Measurements from ENCODE around the gene RNASEH2B. TPM values are rescaled to one million over a fixed set of nuclear protein-coding genes. Genes with fewer than 3 reads are reported as not detected.

Gene RNASEH2B
- total RNA-seq, 1 experiment from 2014 or later: 80.7 TPM

GRCh38 chr13:50928659-50929462 lies 19.3 kb downstream of the RNASEH2B start:
- POLR2A ChIA-PET (ENCODE audit: low non-redundant PET): no interaction called here
- intact Hi-C loops (cut with micrococcal nuclease; ENCODE audit: unreplicated experiment): no loop called here
- Histone ChIP-seq H3K4me1 (ENCODE audit: insufficient read depth, low read length, poor library complexity, severe bottlenecking) (peaks cover 4% of the 10 kb centered on the region), H3K4me3 (ENCODE audit: low read depth, low read length, poor library complexity, severe bottlenecking) (no peak overlapping the region), H3K27me3 (replicated peaks; ENCODE audit: insufficient read depth, low read depth, low read length, poor library complexity) (no peaks in the 10 kb centered on the region), H3K36me3 (ENCODE audit: insufficient read depth, low read length, poor library complexity, severe bottlenecking) (no peaks in the 10 kb centered on the region), H3K9me3 (ENCODE audit: low read depth, low read length, poor library complexity, severe bottlenecking) (peaks cover 9% of the 10 kb centered on the region), H3K27ac (ENCODE audit: low read depth, low read length, poor library complexity, severe bottlenecking) (no peak overlapping the region)
- BruUV-seq (replicated peaks): no TSS peak
- TF ChIP-seq, protein P1, sequence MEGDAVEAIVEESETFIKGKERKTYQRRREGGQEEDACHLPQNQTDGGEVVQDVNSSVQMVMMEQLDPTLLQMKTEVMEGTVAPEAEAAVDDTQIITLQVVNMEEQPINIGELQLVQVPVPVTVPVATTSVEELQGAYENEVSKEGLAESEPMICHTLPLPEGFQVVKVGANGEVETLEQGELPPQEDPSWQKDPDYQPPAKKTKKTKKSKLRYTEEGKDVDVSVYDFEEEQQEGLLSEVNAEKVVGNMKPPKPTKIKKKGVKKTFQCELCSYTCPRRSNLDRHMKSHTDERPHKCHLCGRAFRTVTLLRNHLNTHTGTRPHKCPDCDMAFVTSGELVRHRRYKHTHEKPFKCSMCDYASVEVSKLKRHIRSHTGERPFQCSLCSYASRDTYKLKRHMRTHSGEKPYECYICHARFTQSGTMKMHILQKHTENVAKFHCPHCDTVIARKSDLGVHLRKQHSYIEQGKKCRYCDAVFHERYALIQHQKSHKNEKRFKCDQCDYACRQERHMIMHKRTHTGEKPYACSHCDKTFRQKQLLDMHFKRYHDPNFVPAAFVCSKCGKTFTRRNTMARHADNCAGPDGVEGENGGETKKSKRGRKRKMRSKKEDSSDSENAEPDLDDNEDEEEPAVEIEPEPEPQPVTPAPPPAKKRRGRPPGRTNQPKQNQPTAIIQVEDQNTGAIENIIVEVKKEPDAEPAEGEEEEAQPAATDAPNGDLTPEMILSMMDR (conservative IDR thresholded peaks at IDR 0.05; ENCODE audit: low read depth, low read length): no peak
- TF ChIP-seq EZH2 (IDR thresholded peaks at IDR 0.05; ENCODE audit: borderline replicate concordance, low read depth, low read length, poor library complexity, severe bottlenecking): no peak
- CTCF ChIA-PET: no interaction called here
- DNase-seq (ENCODE audit: low spot score): no peak

DNA sequence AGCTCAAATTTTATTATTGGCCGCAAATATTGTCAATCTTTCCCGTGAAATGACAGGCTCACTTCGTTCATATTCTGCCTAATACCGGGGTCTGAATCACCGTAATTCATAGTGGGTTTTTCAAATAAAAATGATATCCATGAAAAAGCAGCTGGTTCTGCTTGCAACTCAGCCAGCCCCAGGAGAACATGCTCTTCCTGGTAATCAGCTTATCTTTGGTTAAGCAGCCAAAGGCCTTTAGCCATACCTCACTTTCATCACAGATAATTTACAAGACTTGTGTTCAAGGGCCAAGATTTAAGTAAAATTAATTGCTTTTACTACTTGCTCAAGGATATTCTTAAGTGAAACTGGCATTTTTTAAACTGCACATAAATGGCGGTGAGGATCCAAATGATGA lies 22.5 kb downstream of the RNASEH2B start:
- POLR2A ChIA-PET (ENCODE audit: low non-redundant PET): no interaction called here
- Histone ChIP-seq H3K27ac (ENCODE audit: low read depth, low read length, poor library complexity, severe bottlenecking) (no peak overlapping the region), H3K4me3 (ENCODE audit: low read depth, low read length, poor library complexity, severe bottlenecking) (no peak overlapping the region), H3K9me3 (ENCODE audit: low read depth, low read length, poor library complexity, severe bottlenecking) (no peaks in the 10 kb centered on the region), H3K4me1 (ENCODE audit: insufficient read depth, low read length, poor library complexity, severe bottlenecking) (peaks cover 4% of the 10 kb centered on the region), H3K27me3 (replicated peaks; ENCODE audit: insufficient read depth, low read depth, low read length, poor library complexity) (no peaks in the 10 kb centered on the region), H3K36me3 (ENCODE audit: insufficient read depth, low read length, poor library complexity, severe bottlenecking) (no peaks in the 10 kb centered on the region)
- no peak for DNase-seq (ENCODE audit: low spot score)
- TF ChIP-seq EZH2 (IDR thresholded peaks at IDR 0.05; ENCODE audit: borderline replicate concordance, low read depth, low read length, poor library complexity, severe bottlenecking): no peak
- TF ChIP-seq, protein P1 (conservative IDR thresholded peaks at IDR 0.05; ENCODE audit: low read depth, low read length): no peak
- CTCF ChIA-PET: no interaction called here
- intact Hi-C loops (cut with micrococcal nuclease; ENCODE audit: unreplicated experiment): no loop called here
- no TSS peak for BruUV-seq (replicated peaks)

- no TSS peak for BruUV-seq (replicated peaks)
- ChIA-PET CTCF (no interaction called here), POLR2A (ENCODE audit: low non-redundant PET) (no interaction called here)
- H3K36me3 ChIP-seq (ENCODE audit: insufficient read depth, low read length, poor library complexity, severe bottlenecking): peaks cover 12% of the 10 kb centered on the region
- no peaks in the 10 kb centered on the region for H3K9me3 ChIP-seq (ENCODE audit: low read depth, low read length, poor library complexity, severe bottlenecking)
- no peaks in the 10 kb centered on the region for H3K27me3 ChIP-seq (replicated peaks; ENCODE audit: insufficient read depth, low read depth, low read length, poor library complexity)
- H3K4me1 ChIP-seq (ENCODE audit: insufficient read depth, low read length, poor library complexity, severe bottlenecking): peaks cover 4% of the 10 kb centered on the region
- H3K4me3 ChIP-seq (ENCODE audit: low read depth, low read length, poor library complexity, severe bottlenecking): no peak overlapping the region
- H3K27ac ChIP-seq (ENCODE audit: low read depth, low read length, poor library complexity, severe bottlenecking): no peak overlapping the region
- intact Hi-C loops (cut with micrococcal nuclease; ENCODE audit: unreplicated experiment): no loop called here
- DNase-seq (ENCODE audit: low spot score): no peak
- no peak for TF ChIP-seq EZH2 (IDR thresholded peaks at IDR 0.05; ENCODE audit: borderline replicate concordance, low read depth, low read length, poor library complexity, severe bottlenecking)
- TF ChIP-seq, protein P1 (conservative IDR thresholded peaks at IDR 0.05; ENCODE audit: low read depth, low read length): no peak
Measured at GRCh38 chr13:50934735-50935435, 25.3 kb downstream of the RNASEH2B start.
